H1 (cell line): ENCODE results near the gene LMAN2. TPM values are rescaled to one million over a fixed set of nuclear protein-coding genes. Genes with fewer than 3 reads are reported as not detected.
"Not testable (repeated sequence)": the region's sequence is repeated elsewhere in the genome, so short reads cannot be mapped to it uniquely, and the experiment has no call there.

Experiments used
- CTCF ChIA-PET: fragments of 300-600 bp; sonication (Branson Sonifier 250); formaldehyde crosslinking; loops from one replicate; lab custom pipeline; 2021; ENCODE audit not compliant: partially characterized antibody; lab: Charles Lee
- POLR2A ChIA-PET: fragments of 300-600 bp; sonication (Branson Sonifier 250); formaldehyde crosslinking; loops from one replicate; lab custom pipeline; 2021; ENCODE audit warnings: inconsistent platforms; ENCODE audit not compliant: partially characterized antibody; lab: Charles Lee
- DNase-seq, 2 experiments: peaks; one replicate each; pipeline versions ENCODE4 v3.0.0 to v3.0.0-alpha.2; 2010 to 2022; ENCODE audit warnings: low spot score in 2 of 2, low read depth in 1 of 2, mixed read lengths in 1 of 2
- FAIRE-seq: peaks from 2 replicates; lab custom pipeline; 2011; peaks lifted over from hg19 to GRCh38; lab: Jason Lieb, UNC
- H2AFZ ChIP-seq: 2 replicates; pipeline ENCODE4 v1.8.1; 2012; ENCODE audit warnings: low read length, inconsistent platforms
- H2AK5ac ChIP-seq: 2 replicates; pipeline ENCODE4 v1.6.1; 2013; ENCODE audit warnings: low read depth, low read length
- H2BK120ac ChIP-seq: replicated peaks from 2 replicates; pipeline ENCODE3; 2013; ENCODE audit warnings: low read depth, low read length, inconsistent platforms
- H2BK12ac ChIP-seq: 2 replicates; pipeline ENCODE4 v1.6.1; 2013; ENCODE audit warnings: low read depth, low read length
- H2BK15ac ChIP-seq: 2 replicates; pipeline ENCODE4 v1.6.1; 2013; ENCODE audit warnings: low read length
- H2BK20ac ChIP-seq: 2 replicates; pipeline ENCODE4 v1.6.1; 2013; ENCODE audit warnings: low read length
- H2BK5ac ChIP-seq: 2 replicates; pipeline ENCODE4 v1.6.1; 2013; ENCODE audit warnings: low read depth, low read length
- H3K14ac ChIP-seq: 2 replicates; pipeline ENCODE4 v1.6.1; 2013; ENCODE audit warnings: inconsistent platforms; ENCODE audit not compliant: insufficient read length
- H3K18ac ChIP-seq: 2 replicates; pipeline ENCODE4 v1.6.1; 2013; ENCODE audit warnings: low read length; ENCODE audit errors: extremely low read depth
- H3K23ac ChIP-seq: 2 replicates; pipeline ENCODE4 v1.6.1; 2013; ENCODE audit warnings: inconsistent platforms; ENCODE audit not compliant: insufficient read length
- H3K23me2 ChIP-seq: 2 replicates; pipeline ENCODE4 v1.6.1; 2013; ENCODE audit warnings: low read depth, low read length
- H3K27ac ChIP-seq: 2 replicates; pipeline ENCODE4 v1.6.1; 2011; ENCODE audit warnings: low read depth, low read length, inconsistent platforms
- H3K27me3 ChIP-seq, 4 experiments: replicated peaks in 1 of 4; 1 replicate in 1 of 4; 2 replicates in 3 of 4; pipeline versions ENCODE4 v1.6.1 to v1.8.1; 2011 to 2013; ENCODE audit warnings: low read length in 3 of 4, mild to moderate bottlenecking in 3 of 4, inconsistent platforms in 2 of 4, mixed read lengths in 2 of 4, moderate library complexity in 1 of 4; ENCODE audit not compliant: control insufficient read depth in 3 of 4, insufficient read depth in 3 of 4; ENCODE audit errors: extremely low read depth in 1 of 4
- H3K36me3 ChIP-seq, 4 experiments: 2 replicates each; pipeline versions ENCODE4 v1.6.1 to v1.8.1; 2011 to 2013; ENCODE audit warnings: mild to moderate bottlenecking in 4 of 4, low read length in 3 of 4, moderate library complexity in 2 of 4, control low read depth in 1 of 4, inconsistent platforms in 1 of 4; ENCODE audit not compliant: insufficient read depth in 4 of 4, control insufficient read depth in 2 of 4
- H3K4ac ChIP-seq: replicated peaks from 2 replicates; pipeline ENCODE3; 2013; ENCODE audit warnings: low read length, low read depth, mixed read lengths, inconsistent platforms; ENCODE audit not compliant: insufficient read length
- H3K4me1 ChIP-seq, 4 experiments: replicated peaks in 1 of 4; 1 replicate in 1 of 4; 2 replicates in 3 of 4; pipeline versions ENCODE4 v1.6.1 to v1.8.1; 2011 to 2013; ENCODE audit warnings: low read length in 3 of 4, inconsistent platforms in 2 of 4, mixed read lengths in 1 of 4; ENCODE audit not compliant: insufficient read depth in 4 of 4, control insufficient read depth in 3 of 4
- H3K4me2 ChIP-seq, 2 experiments: 2 replicates each; pipeline versions ENCODE4 v1.6.1 to v1.8.1; 2011 to 2013; ENCODE audit warnings: low read depth in 2 of 2, low read length in 2 of 2, control low read depth in 1 of 2, inconsistent platforms in 1 of 2, mild to moderate bottlenecking in 1 of 2; ENCODE audit not compliant: insufficient read depth in 1 of 2
- H3K4me3 ChIP-seq, 4 experiments: fragments of 200-600, 300-600 bp in 1 of 4; sonication (generic), shearing (Covaris generic), sonication (Bioruptor Twin) in 1 of 4; 2 replicates each; pipeline versions ENCODE4 v1.5.1 to v1.8.1; 2011 to 2016; ENCODE audit warnings: low read length in 4 of 4, low read depth in 3 of 4, control low read depth in 2 of 4, inconsistent platforms in 2 of 4, mild to moderate bottlenecking in 2 of 4, mixed read lengths in 1 of 4, moderate library complexity in 1 of 4; ENCODE audit not compliant: insufficient read depth in 2 of 4; ENCODE audit errors: extremely low read depth in 1 of 4
- H3K56ac ChIP-seq: replicated peaks from 2 replicates; pipeline ENCODE3; 2013; ENCODE audit warnings: low read depth, mild to moderate bottlenecking, mixed read lengths, low read length, inconsistent platforms; ENCODE audit not compliant: insufficient read length
- H3K79me1 ChIP-seq: 2 replicates; pipeline ENCODE4 v1.6.1; 2013; ENCODE audit warnings: low read depth, low read length, control low read depth
- H3K79me2 ChIP-seq, 2 experiments: 2 replicates each; pipeline versions ENCODE4 v1.6.1 to v1.8.1; 2012 to 2013; ENCODE audit warnings: low read length in 2 of 2, mild to moderate bottlenecking in 2 of 2, inconsistent platforms in 1 of 2; ENCODE audit not compliant: insufficient read depth in 2 of 2, control insufficient read depth in 1 of 2
- H3K9ac ChIP-seq, 4 experiments: replicated peaks in 1 of 4; 1 replicate in 1 of 4; 2 replicates in 3 of 4; pipeline versions ENCODE4 v1.6.1 to v1.8.1; 2011 to 2013; ENCODE audit warnings: low read depth in 3 of 4, low read length in 3 of 4, control low read depth in 2 of 4, mild to moderate bottlenecking in 2 of 4, moderate library complexity in 2 of 4, inconsistent platforms in 1 of 4; ENCODE audit errors: extremely low read depth in 1 of 4
- H3K9me3 ChIP-seq, 2 experiments: 2 replicates each; pipeline versions ENCODE4 v1.6.1 to v1.8.1; 2012 to 2013; ENCODE audit warnings: mild to moderate bottlenecking in 2 of 2, moderate library complexity in 2 of 2, control low read depth in 1 of 2, inconsistent platforms in 1 of 2, low read depth in 1 of 2, low read length in 1 of 2, mixed read lengths in 1 of 2; ENCODE audit not compliant: insufficient read depth in 2 of 2
- H4K20me1 ChIP-seq, 2 experiments: replicated peaks in 1 of 2; 2 replicates each; pipeline versions ENCODE3 to v1.8.1; 2011 to 2013; ENCODE audit warnings: inconsistent platforms in 2 of 2, low read length in 2 of 2, mild to moderate bottlenecking in 1 of 2; ENCODE audit not compliant: insufficient read depth in 2 of 2, control insufficient read depth in 1 of 2
- H4K5ac ChIP-seq: 2 replicates; pipeline ENCODE4 v1.6.1; 2013; ENCODE audit warnings: low read length, low read depth, mixed read lengths, inconsistent platforms; ENCODE audit not compliant: insufficient read length
- H4K8ac ChIP-seq: 2 replicates; pipeline ENCODE4 v1.8.0; 2013; ENCODE audit warnings: mild to moderate bottlenecking, moderate library complexity, low read length, inconsistent platforms; ENCODE audit not compliant: insufficient read depth; ENCODE audit errors: extremely low read depth
- H4K91ac ChIP-seq: replicated peaks from 2 replicates; pipeline ENCODE3; 2013; ENCODE audit warnings: low read length, mixed read lengths, inconsistent platforms; ENCODE audit not compliant: insufficient read length
- WGBS, 2 experiments: shearing (Covaris generic) in 1 of 2; methylation state at CpG; one replicate each; pipeline versions ENCODE4 v1.1.6 to v1.1.7; 2013 to 2015; ENCODE audit warnings: low lambda C conversion rate in 2 of 2, mixed read lengths in 2 of 2, inconsistent platforms in 1 of 2, low coverage in 1 of 2, missing lambda C conversion rate in 1 of 2; ENCODE audit not compliant: insufficient replicate concordance in 2 of 2, insufficient coverage in 1 of 2, insufficient read length in 1 of 2; ENCODE audit errors: extremely low coverage in 1 of 2, missing lambda C conversion rate in 1 of 2; 5-methylcytosine and 5-hydroxymethylcytosine counted together
- polyA plus RNA-seq, 7 experiments: library from polyadenylated mRNA; depleted of rRNA in 3 of 7; stranded (reverse) in 5 of 7; unstranded in 2 of 7; fragments of >200 nt in 5 of 7; fragments of 200-250 nt in 2 of 7; gene quantifications; 1 replicate in 5 of 7; 2 replicates in 1 of 7; 4 replicates in 1 of 7; pipeline versions ENCODE4 v1.2.1 to v1.2.3, GENCODE V29; 2011 to 2013; ENCODE audit warnings: missing spikeins in 2 of 7, mixed read lengths in 2 of 7
- total RNA-seq: library from RNA; stranded (reverse); fragmentation: NEBNext Ultra II Directional; extraction: Animal tissue kit (Norgen Biotek cat#: 25700); gene quantifications from 2 replicates; pipeline ENCODE4 v1.2.1, GENCODE V29; 2021

LMAN2 gene
- total and polyA plus RNA-seq, 2 of the 8 experiments (the other 6 are each of a cell fraction or from before 2014, with no cell fraction given), result 116 to 225 TPM

DNA sequence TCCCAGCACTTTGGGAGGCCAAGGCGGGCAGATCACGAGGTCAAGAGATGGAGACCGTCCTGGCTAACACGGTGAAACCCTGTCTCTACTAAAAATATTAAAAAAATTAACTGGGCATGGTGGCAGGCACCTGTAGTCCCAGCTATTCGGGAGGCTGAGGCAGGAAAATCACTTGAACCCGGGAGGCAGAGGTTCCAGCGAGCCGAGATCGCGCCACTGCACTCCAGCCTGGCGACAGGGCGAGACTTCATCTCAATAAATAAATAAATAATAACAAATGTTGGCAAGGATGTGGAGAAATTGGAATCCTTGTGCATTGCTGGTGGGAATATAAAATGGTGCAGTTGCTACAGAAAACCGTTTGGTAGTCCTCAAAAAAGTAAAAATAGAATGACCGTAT lies 8.5 kb downstream of the LMAN2 start:
- 94% methylated on average over 14 of the region's 14 CpGs; no CpG with 5 or more reads in 1 of the 2 experiments for WGBS, 2 experiments
- H2BK12ac ChIP-seq, H3K27ac ChIP-seq, H2BK15ac ChIP-seq, H2BK20ac ChIP-seq, H3K4me3 ChIP-seq, H2AK5ac ChIP-seq, H3K4me2 ChIP-seq, H2BK120ac ChIP-seq, H2BK5ac ChIP-seq, H2AFZ ChIP-seq, H4K20me1 ChIP-seq, H3K4ac ChIP-seq, H3K18ac ChIP-seq, H3K9ac ChIP-seq, H4K8ac ChIP-seq, H3K56ac ChIP-seq, H3K9me3 ChIP-seq, H4K5ac ChIP-seq, H3K14ac ChIP-seq, FAIRE-seq, H3K23ac ChIP-seq, DNase-seq, H3K4me1 ChIP-seq, H4K91ac ChIP-seq, H3K36me3 ChIP-seq, H3K23me2 ChIP-seq, H3K27me3 ChIP-seq: not testable (repeated sequence)
- H3K79me2 ChIP-seq, result peaks cover 6 to 56% of the 10 kb centered on the region in 2 experiments
- peaks cover 14% of the 10 kb centered on the region for H3K79me1 ChIP-seq
- CTCF ChIA-PET, result interaction anchor here (1.4 to 1.7 kb wide), 2 partner anchors 23 to 30 kb away, joined by 4 to 5 read pairs; no protein-coding TSS in a partner anchor
- POLR2A ChIA-PET, result interaction anchor here (1.5 kb wide), 1 partner anchor 8 kb away, joined by 8 read pairs; the partner anchor contains the start of gene LMAN2
